Naive thymus-derived CD4-positive, alpha-beta T cell (primary cell): ENCODE data around the gene ZBTB20. TPM values are rescaled to one million over a fixed set of nuclear protein-coding genes. Genes with fewer than 3 reads are reported as not detected.

Experiments
- ATAC-seq: fragments of 150-1000 bp; cut with Tn5 transposase; 2 replicates; pipeline ENCODE4 v1.10.0; 2021; ENCODE audit warnings: mild to moderate bottlenecking, moderate library complexity
- CTCF ChIA-PET: fragments of 350-600 bp; sonication (Branson Sonifier 250); formaldehyde crosslinking; loops from one replicate; lab custom pipeline; 2021; ENCODE audit warnings: antibody characterized with exemption; lab: Charles Lee
- POLR2A ChIA-PET: fragments of 350-600 bp; sonication (Branson Sonifier 250); formaldehyde crosslinking; loops from one replicate; lab custom pipeline; 2021; ENCODE audit warnings: antibody characterized with exemption, inconsistent platforms; lab: Charles Lee
- DNase-seq, 9 donors: peaks; one replicate each; pipeline versions ENCODE4 v3.0.0 to v3.0.0-alpha.2; 2020 to 2022; ENCODE audit warnings: mixed read lengths in 1 of 9
- H3K27ac ChIP-seq: one replicate; pipeline ENCODE4 v1.7.0; 2013; ENCODE audit warnings: mild to moderate bottlenecking, low read depth, low read length, moderate library complexity
- H3K27me3 ChIP-seq, 2 donors: one replicate each; pipeline ENCODE4 v1.7.0; 2013; ENCODE audit warnings: low read length in 2 of 2, mild to moderate bottlenecking in 2 of 2, moderate library complexity in 2 of 2; ENCODE audit not compliant: control insufficient read depth in 2 of 2, insufficient read depth in 2 of 2
- H3K36me3 ChIP-seq, 3 experiments: 1 replicate in 2 of 3; 2 replicates in 1 of 3; pipeline ENCODE4 v1.7.0; 2013; ENCODE audit warnings: low read length in 3 of 3, mild to moderate bottlenecking in 3 of 3, moderate library complexity in 1 of 3; ENCODE audit not compliant: insufficient read depth in 3 of 3, control insufficient read depth in 2 of 3
- H3K4me1 ChIP-seq, 2 donors: one replicate each; pipeline ENCODE4 v1.7.0; 2013; ENCODE audit warnings: low read length in 2 of 2, mild to moderate bottlenecking in 2 of 2, moderate library complexity in 1 of 2; ENCODE audit not compliant: control insufficient read depth in 2 of 2, insufficient read depth in 2 of 2
- H3K4me3 ChIP-seq: 2 replicates; pipeline ENCODE4 v1.7.0; 2013; ENCODE audit warnings: mild to moderate bottlenecking, low read length
- H3K9me3 ChIP-seq, 3 experiments: 1 replicate in 2 of 3; 2 replicates in 1 of 3; pipeline ENCODE4 v1.7.0; 2013; ENCODE audit warnings: low read length in 3 of 3; ENCODE audit not compliant: control insufficient read depth in 2 of 3
- H3K27ac Mint-ChIP-seq, 9 donors: one replicate each; pipeline ENCODE4 v1.8.0; 2020 to 2022; ENCODE audit warnings: mixed read lengths in 9 of 9, mild to moderate bottlenecking in 8 of 9, moderate library complexity in 5 of 9, inconsistent platforms in 2 of 9
- H3K27me3 Mint-ChIP-seq, 5 donors: one replicate each; pipeline ENCODE4 v1.8.0; 2021 to 2022; ENCODE audit warnings: mixed read lengths in 5 of 5, mild to moderate bottlenecking in 1 of 5
- H3K36me3 Mint-ChIP-seq, 5 donors: one replicate each; pipeline ENCODE4 v1.8.0; 2020 to 2022; ENCODE audit warnings: mixed read lengths in 5 of 5, mild to moderate bottlenecking in 3 of 5, inconsistent platforms in 1 of 5
- H3K4me1 Mint-ChIP-seq, 7 donors: one replicate each; pipeline ENCODE4 v1.8.0; 2020 to 2022; ENCODE audit warnings: mixed read lengths in 7 of 7, mild to moderate bottlenecking in 3 of 7, inconsistent platforms in 1 of 7
- H3K4me3 Mint-ChIP-seq, 10 donors: one replicate each; pipeline ENCODE4 v1.8.0; 2020 to 2022; ENCODE audit warnings: mild to moderate bottlenecking in 10 of 10, mixed read lengths in 10 of 10, moderate library complexity in 6 of 10, inconsistent platforms in 2 of 10
- H3K9me3 Mint-ChIP-seq, 11 donors: one replicate each; pipeline ENCODE4 v1.8.0; 2020 to 2022; ENCODE audit warnings: mixed read lengths in 11 of 11, mild to moderate bottlenecking in 4 of 11, inconsistent platforms in 1 of 11, moderate library complexity in 1 of 11
- intact Hi-C, 2 donors: fragments of 100-400 bp; cut with micrococcal nuclease; formaldehyde crosslinking; loops; one replicate each; pipeline ENCODE4 v1.15.1; 2023
- polyA plus RNA-seq, 2 donors: library from polyadenylated mRNA; unstranded; fragments of 300-500 nt; fragmentation: Illumina TruSeq; gene quantifications; one replicate each; pipeline ENCODE4 v1.2.3, GENCODE V29; 2021
- total RNA-seq, 6 experiments: library from RNA in 5 of 6; stranded (reverse) in 5 of 6; gene quantifications; 1 replicate in 5 of 6; 2 replicates in 1 of 6; pipeline ENCODE4 v1.2.3 and lab custom pipeline; 2021 to 2026

The ZBTB20 gene
- total and polyA plus RNA-seq, 7 experiments from 2014 or later: 14.9 to 69.5 (median 59.2) TPM

- Mint-ChIP-seq H3K4me1 (peaks cover 0 to 39% (median 6%) of the 10 kb centered on the region in 7 donors), H3K27me3 (no peaks in the 10 kb centered on the region), H3K4me3 (peak overlapping the region in 1 of 10 donors; percentile 13), H3K27ac (peak overlapping the region in 2 of 9 donors; percentile 22 to 55), H3K9me3 (no peaks in the 10 kb centered on the region), H3K36me3 (peaks cover 4 to 39% (median 17%) of the 10 kb centered on the region in 5 donors)
- H3K27me3 ChIP-seq: no peaks in the 10 kb centered on the region
- ChIA-PET CTCF (interaction anchor here (0.6 to 1.0 kb wide), 3 partner anchors 12 to 1402 kb away, joined by 3 to 15 read pairs (median 3); no protein-coding TSS in a partner anchor), POLR2A (interaction anchor here (0.6 to 1.3 kb wide), 2 partner anchors 8 to 9 kb away, joined by 3 read pairs; no protein-coding TSS in a partner anchor)
- intact Hi-C loops: no loop called here
- no peak overlapping the region for H3K4me3 ChIP-seq
- H3K9me3 ChIP-seq: no peaks in the 10 kb centered on the region
- DNase-seq (no peak), ATAC-seq (peak; percentile 50)
- peaks cover 0 to 27% of the 10 kb centered on the region in 2 donors for H3K4me1 ChIP-seq
- H3K36me3 ChIP-seq: no peaks in the 10 kb centered on the region
- H3K27ac ChIP-seq: no peak overlapping the region
Measured at GRCh38 chr3:114323546-114324254, 823.4 kb downstream of the ZBTB20 start.

- Histone ChIP-seq H3K36me3 (no peaks in the 10 kb centered on the region), H3K27ac (no peak overlapping the region), H3K27me3 (no peaks in the 10 kb centered on the region), H3K4me1 (peaks cover 0 to 48% of the 10 kb centered on the region in 2 donors), H3K4me3 (no peak overlapping the region), H3K9me3 (no peaks in the 10 kb centered on the region)
- POLR2A ChIA-PET: interaction anchor here (1.3 kb wide), 1 partner anchor 8 kb away, joined by 4 read pairs; no protein-coding TSS in a partner anchor
- Mint-ChIP-seq H3K4me1 (peaks cover 0 to 36% (median 4%) of the 10 kb centered on the region in 7 donors), H3K9me3 (no peaks in the 10 kb centered on the region), H3K27me3 (no peaks in the 10 kb centered on the region), H3K4me3 (no peak overlapping the region), H3K36me3 (peaks cover 2 to 54% (median 9%) of the 10 kb centered on the region in 5 donors), H3K27ac (no peak overlapping the region)
- intact Hi-C loops: no loop called here
- ATAC-seq (no peak), DNase-seq (no peak)
- CTCF ChIA-PET: no interaction called here
Measured at GRCh38 chr3:114320246-114320645, 826.8 kb downstream of the ZBTB20 start.

DNA sequence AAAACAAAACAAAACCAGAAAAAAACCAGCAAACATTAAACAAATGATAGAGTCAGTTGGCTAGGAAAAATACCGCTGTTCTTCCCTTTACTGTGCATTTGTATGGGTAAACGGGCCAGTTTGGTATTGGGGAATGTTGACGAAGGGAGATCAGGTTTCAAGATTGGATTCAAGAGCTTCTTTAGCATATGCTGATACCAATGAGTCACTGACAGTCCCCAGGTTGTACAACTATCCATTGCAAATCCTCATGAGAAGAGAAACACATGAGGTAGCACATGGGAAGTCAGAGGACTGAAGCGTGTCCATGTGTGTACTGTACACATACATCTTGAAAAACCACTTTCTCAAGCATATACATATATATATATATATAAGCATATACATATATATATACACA is 827.6 kb downstream of the ZBTB20 start:
- no peak for DNase-seq
- Mint-ChIP-seq H3K4me1 (peaks cover 0 to 37% (median 4%) of the 10 kb centered on the region in 7 donors), H3K27me3 (no peaks in the 10 kb centered on the region), H3K36me3 (peaks cover 2 to 49% (median 9%) of the 10 kb centered on the region in 5 donors), H3K4me3 (no peak overlapping the region), H3K9me3 (no peaks in the 10 kb centered on the region), H3K27ac (no peak overlapping the region)
- Histone ChIP-seq H3K4me3 (no peak overlapping the region), H3K27ac (no peak overlapping the region), H3K9me3 (no peaks in the 10 kb centered on the region), H3K4me1 (peaks cover 0 to 54% of the 10 kb centered on the region in 2 donors), H3K36me3 (no peaks in the 10 kb centered on the region), H3K27me3 (no peaks in the 10 kb centered on the region)
- POLR2A ChIA-PET: interaction anchor here (1.3 kb wide), 1 partner anchor 9 kb away, joined by 4 read pairs; no protein-coding TSS in a partner anchor
- no peak for ATAC-seq
- CTCF ChIA-PET: no interaction called here
- intact Hi-C loops: no loop called here

GRCh38 chr3:114318295-114318694 is 828.8 kb downstream of the ZBTB20 start:
- DNase-seq (no peak), ATAC-seq (peak; percentile 18)
- Histone ChIP-seq H3K36me3 (no peaks in the 10 kb centered on the region), H3K4me1 (peaks cover 0 to 59% of the 10 kb centered on the region in 2 donors), H3K4me3 (no peak overlapping the region), H3K27ac (no peak overlapping the region), H3K27me3 (no peaks in the 10 kb centered on the region), H3K9me3 (no peaks in the 10 kb centered on the region)
- ChIA-PET CTCF (no interaction called here), POLR2A (no interaction called here)
- no peaks in the 10 kb centered on the region for H3K27me3 Mint-ChIP-seq
- H3K4me3 Mint-ChIP-seq: no peak overlapping the region
- intact Hi-C loops: no loop called here
- H3K27ac Mint-ChIP-seq: peak overlapping the region in 2 of 9 donors; percentile 35 to 51
- peaks cover 0 to 36% (median 4%) of the 10 kb centered on the region in 7 donors for H3K4me1 Mint-ChIP-seq
- H3K36me3 Mint-ChIP-seq: peaks cover 0 to 40% (median 9%) of the 10 kb centered on the region in 5 donors
- no peaks in the 10 kb centered on the region for H3K9me3 Mint-ChIP-seq

DNA sequence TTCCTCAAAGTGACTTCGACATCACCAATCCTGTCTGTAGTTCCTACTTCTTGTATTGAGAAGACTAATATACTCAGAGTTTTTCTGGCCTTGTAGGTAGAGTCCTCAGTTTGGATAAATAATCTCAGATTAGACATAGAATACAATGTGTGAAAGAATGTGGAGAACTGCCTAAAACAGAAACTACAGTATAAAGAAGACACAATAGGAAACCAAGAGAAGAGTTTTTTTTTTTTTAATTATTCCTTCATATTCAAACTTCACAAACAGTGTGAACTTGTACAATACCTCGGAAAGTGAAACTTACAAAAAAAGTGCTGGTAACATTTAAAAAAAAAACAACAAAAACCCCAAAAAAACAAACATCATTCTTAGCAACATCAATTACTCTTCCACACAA is 832.8 kb downstream of the ZBTB20 start:
- no peaks in the 10 kb centered on the region for H3K36me3 ChIP-seq
- intact Hi-C loops: no loop called here
- Mint-ChIP-seq H3K36me3 (peaks cover 0 to 23% (median 2%) of the 10 kb centered on the region in 5 donors), H3K9me3 (no peaks in the 10 kb centered on the region), H3K27me3 (no peaks in the 10 kb centered on the region), H3K27ac (no peak overlapping the region), H3K4me3 (no peak overlapping the region), H3K4me1 (peaks cover 0 to 38% (median 9%) of the 10 kb centered on the region in 7 donors)
- H3K4me1 ChIP-seq: peaks cover 0 to 78% of the 10 kb centered on the region in 2 donors
- ChIA-PET POLR2A (no interaction called here), CTCF (interaction anchor here (0.8 kb wide), 1 partner anchor 15 kb away, joined by 3 read pairs; no protein-coding TSS in a partner anchor)
- H3K27ac ChIP-seq: no peak overlapping the region
- no peaks in the 10 kb centered on the region for H3K27me3 ChIP-seq
- H3K9me3 ChIP-seq: no peaks in the 10 kb centered on the region
- DNase-seq (no peak), ATAC-seq (no peak)
- H3K4me3 ChIP-seq: no peak overlapping the region

DNA sequence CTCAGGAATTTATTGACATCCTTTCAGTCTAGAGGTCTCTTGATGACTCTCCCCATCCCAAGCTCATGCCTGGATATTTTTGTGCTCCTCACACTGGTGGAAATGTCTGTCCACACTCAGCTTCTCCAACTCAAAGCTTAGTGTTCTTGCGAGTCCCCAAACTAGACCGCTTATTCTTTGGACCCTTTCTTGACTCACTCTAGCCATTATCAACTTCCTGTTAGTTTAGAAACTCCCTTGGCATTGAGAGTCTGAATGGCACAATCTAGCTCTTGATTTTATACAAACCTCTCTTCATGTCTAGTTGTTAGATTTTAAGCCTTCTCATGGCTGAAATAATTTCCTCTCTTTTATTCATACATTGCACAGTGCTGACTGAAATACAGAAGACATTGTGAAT is 833.7 kb downstream of the ZBTB20 start:
- Mint-ChIP-seq H3K27ac (peak overlapping the region in 1 of 9 donors; percentile 29), H3K9me3 (no peaks in the 10 kb centered on the region), H3K27me3 (no peaks in the 10 kb centered on the region), H3K4me1 (peaks cover 0 to 43% (median 13%) of the 10 kb centered on the region in 7 donors), H3K36me3 (peaks cover 0 to 23% (median 2%) of the 10 kb centered on the region in 5 donors), H3K4me3 (no peak overlapping the region)
- ChIA-PET CTCF (interaction anchor here (0.8 kb wide), 1 partner anchor 14 kb away, joined by 3 read pairs; no protein-coding TSS in a partner anchor), POLR2A (no interaction called here)
- no peak overlapping the region for H3K4me3 ChIP-seq
- H3K36me3 ChIP-seq: no peaks in the 10 kb centered on the region
- ATAC-seq (no peak), DNase-seq (no peak)
- peaks cover 7 to 80% of the 10 kb centered on the region in 2 donors for H3K4me1 ChIP-seq
- H3K9me3 ChIP-seq: no peaks in the 10 kb centered on the region
- H3K27me3 ChIP-seq: no peaks in the 10 kb centered on the region
- intact Hi-C loops: no loop called here
- no peak overlapping the region for H3K27ac ChIP-seq
